Frontal cortex (tissue), 4 donors: Measurements from ENCODE around the gene COL8A1. TPM values are rescaled to one million over a fixed set of nuclear protein-coding genes. Genes with fewer than 3 reads are reported as not detected.
"Not testable (repeated sequence)": the region's sequence is repeated elsewhere in the genome, so short reads cannot be mapped to it uniquely, and the experiment has no call there.

Experiments
- DNase-seq, 2 donors: peaks; one replicate each; pipeline ENCODE4 v3.0.0; 2012; ENCODE audit warnings: low spot score in 2 of 2
- FAIRE-seq: peaks from 2 replicates; lab custom pipeline; 2012; peaks lifted over from hg19 to GRCh38; lab: Jason Lieb, UNC
- total RNA-seq: library from RNA; depleted of rRNA; stranded (reverse); fragments of >200 nt; gene quantifications from one replicate; pipeline ENCODE4 v1.2.3, GENCODE V29; 2014
- donor health status: control.
- donor health status: control.
- donor health status: control.

COL8A1 gene
- 1.6 TPM for total RNA-seq

DNA sequence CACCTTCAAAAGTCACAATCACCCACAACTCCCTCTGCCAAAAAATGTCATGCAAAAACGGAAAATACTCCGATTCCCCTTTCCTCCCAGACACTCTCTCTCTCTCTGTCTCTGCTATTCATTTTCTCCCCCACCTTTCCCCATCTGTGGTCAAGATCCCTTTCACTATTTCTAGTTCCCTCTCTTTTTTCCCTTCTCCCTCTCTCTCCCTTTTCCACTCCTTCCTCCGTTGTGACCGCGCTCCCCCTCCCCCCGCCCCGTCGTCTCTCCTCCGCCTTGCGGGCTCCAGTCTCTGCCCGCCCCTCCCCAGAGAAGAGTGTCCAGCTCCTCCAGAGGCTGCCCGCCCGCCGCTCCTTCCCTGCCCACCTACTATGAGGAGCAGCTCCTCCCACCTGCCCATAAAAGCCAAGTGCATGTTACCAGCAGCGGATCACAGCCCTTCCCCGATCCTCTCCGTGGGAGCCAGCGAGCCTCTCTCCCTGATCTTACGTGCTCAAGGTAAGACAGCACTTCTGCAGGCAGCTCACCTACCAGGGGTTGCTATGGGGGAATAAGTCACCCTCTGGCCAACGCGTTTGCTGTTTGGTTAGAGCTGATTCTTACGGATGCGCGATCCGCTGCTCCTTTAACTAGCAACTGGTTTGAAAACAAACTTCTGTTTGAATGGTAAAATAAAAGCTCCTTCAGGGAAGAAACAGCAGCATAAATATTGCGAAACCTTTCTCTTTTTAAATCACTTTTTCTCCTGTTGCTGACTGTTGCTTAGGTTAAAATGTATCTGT is at the start of gene COL8A1:
Gene COL8A1, plus strand, starts transcription at position 428 of the 782 bp plus-strand sequence. CDS start 152,089 bp downstream, outside the sequence.
- no peak for DNase-seq
- no peak for FAIRE-seq

DNA sequence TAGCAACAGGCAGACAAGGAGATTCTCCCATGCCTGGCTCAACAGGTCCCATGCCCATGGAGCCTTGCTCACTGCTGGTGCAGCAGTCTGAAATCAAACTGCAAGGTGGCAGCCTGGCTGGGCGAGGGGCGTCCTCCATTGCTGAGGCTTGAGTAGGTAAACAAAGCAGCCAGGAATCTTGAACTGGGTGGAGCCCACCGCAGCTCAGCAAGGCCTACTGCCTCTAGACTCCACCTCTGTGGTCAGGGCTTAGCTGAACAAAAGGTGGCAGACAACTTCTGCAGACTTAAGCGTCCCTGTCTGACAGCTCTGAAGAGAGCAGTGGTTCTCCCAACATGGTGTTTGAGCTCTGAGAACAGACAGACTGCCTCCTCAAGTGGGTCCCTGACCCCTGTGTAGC is 49.2 kb upstream of the COL8A1 start:
- DNase-seq, FAIRE-seq: not testable (repeated sequence)

DNA sequence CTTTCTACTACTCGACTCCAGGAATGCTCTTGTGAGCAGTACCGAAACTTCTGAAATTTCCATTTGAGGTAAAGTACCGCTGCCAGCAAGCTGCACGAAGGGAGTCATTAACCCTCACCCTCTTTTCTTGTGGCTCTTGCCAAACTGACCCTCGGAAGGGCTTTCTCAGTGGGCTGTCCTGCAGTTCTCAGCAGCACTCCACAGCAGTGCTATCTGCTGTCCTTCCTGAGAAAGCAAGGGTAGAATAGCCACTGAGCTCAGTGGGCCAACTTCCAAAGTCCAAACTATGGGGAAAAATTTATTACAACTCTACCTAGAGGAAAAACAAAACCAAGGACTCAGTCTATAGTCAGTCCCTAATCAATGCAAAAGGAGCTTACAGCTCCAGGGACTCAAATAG is 38.5 kb upstream of the COL8A1 start:
- no peak for DNase-seq

DNA sequence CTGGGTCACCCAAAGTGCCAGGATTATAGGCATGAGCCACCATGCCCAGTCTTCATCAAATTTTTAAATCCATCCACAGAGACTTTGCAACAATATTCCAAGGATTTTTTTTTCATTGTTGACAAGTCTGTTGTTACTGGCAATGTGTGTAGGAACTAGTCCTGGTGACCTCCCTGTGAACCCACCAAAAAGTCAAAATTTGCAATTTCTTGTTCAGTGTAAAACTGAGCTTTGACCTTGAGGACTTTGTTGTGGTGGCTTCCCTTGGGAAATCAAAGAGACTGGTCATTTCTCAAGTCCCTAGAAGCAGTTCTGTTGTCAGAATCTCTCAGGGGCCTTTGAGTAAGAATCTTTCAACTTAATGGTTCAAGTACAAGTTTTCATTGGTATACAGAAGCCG is 36.9 kb upstream of the COL8A1 start:
- FAIRE-seq = no peak
- no peak for DNase-seq

More for the DNA sequence above, 38.5 kb upstream of the COL8A1 start:
- FAIRE-seq = no peak

DNA sequence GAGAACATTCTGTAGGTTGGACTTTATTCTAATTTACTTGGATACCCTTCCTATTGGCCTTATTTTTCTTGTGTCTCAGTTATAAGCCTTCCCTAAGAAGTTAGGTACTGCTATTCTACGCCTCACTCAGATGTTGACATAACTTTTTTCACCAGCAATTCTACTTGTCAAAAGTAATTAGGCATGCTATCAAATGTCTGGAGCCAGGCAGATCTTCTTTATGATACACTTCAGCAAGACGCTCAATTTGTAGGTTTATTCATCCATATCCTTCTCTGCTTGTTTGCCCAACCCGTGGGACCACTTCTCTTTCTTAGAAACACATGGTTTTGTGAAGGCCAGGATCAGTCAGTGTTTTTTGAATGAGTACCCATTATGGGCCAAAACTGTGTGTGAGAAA is 36.2 kb upstream of the COL8A1 start:
- FAIRE-seq (no peak), DNase-seq (no peak)

DNA sequence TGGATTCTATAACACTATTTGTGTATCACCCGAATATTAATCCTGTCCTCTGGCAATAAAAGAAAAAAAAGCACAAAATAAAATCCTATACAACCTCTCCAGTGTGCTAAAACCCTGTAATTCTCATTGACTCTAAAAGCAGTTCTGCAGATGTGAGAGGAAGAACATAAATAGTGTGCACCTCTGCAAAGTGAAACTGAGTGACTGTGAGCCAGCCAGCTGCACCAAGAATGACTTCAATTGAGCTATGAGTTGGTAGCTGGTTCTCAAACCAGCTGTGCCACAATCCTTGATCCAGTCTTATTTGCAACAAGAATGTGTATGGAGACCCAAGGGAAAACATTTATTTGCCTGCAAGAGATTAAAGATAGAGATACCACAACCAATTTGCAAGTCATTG is 31.2 kb upstream of the COL8A1 start:
- DNase-seq (no peak), FAIRE-seq (no peak)

DNA sequence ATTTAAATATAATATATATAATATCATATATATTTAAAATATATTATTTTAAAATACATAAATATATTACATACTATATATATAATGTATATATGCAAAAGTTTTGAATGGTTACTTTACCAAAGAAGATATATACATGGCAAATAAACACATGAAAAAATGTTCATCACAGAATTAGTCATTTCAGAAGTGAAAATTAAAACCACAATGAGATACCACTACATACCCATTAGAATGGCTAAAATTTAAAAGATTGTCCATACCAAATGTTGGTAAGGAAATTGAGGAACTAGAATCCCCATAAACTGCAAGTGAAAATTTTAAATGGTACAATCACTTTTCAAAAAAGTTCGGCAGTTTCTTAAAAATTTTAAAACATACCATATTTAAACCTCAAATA is 23.6 kb upstream of the COL8A1 start:
- FAIRE-seq = peak; percentile 52

DNA sequence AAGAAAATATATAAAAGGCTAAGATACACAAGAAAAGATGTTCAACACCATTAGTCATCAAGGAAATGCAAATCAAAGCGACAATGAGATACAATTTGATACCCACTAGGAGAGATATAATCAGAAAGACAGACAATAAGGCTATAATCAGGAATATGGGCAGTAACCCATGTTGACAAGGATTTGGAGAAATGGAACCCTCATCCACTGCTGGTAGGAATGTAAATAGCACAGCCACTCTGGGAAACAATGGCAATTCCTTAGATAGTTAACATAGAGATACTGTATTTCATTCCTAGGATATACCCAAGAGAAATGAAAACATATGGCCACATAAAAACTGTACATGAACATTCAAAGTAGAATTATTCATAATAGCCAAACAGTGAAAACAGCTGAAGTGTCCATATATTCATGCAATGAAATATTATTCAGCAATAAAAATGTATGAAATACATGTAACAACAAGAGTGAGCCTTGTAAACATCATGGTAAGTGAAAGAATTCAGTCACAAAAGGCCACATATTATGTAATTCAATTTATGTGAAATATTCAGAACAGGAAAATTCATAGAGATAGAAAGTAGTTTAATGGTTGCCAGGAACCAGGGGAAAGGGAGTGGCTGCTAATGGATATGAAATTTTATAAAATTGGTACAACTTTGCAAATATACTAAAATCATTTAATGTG is 18.2 kb upstream of the COL8A1 start:
- FAIRE-seq (no peak), DNase-seq (no peak)

More for the DNA sequence above, 23.6 kb upstream of the COL8A1 start:
- DNase-seq = no peak

DNA sequence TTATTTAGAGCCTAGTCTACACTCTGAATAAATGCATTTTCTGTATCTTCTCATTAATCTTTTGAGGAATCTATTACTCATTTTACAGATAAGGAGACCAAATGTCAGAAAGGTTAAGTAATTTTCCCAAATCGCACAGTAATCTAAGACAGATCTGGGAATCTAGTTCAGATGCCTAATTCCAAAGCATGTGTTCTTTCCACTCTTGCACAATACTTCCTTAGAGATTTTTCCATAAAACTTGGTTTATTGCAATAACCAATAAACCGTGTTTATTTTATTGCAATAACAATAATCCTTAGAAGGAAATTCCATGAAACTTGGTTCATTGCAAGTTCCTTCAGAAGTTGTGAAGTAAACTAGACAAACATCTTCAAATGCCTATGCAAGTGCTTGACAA is 17.4 kb upstream of the COL8A1 start:
- FAIRE-seq = no peak
- DNase-seq = no peak

DNA sequence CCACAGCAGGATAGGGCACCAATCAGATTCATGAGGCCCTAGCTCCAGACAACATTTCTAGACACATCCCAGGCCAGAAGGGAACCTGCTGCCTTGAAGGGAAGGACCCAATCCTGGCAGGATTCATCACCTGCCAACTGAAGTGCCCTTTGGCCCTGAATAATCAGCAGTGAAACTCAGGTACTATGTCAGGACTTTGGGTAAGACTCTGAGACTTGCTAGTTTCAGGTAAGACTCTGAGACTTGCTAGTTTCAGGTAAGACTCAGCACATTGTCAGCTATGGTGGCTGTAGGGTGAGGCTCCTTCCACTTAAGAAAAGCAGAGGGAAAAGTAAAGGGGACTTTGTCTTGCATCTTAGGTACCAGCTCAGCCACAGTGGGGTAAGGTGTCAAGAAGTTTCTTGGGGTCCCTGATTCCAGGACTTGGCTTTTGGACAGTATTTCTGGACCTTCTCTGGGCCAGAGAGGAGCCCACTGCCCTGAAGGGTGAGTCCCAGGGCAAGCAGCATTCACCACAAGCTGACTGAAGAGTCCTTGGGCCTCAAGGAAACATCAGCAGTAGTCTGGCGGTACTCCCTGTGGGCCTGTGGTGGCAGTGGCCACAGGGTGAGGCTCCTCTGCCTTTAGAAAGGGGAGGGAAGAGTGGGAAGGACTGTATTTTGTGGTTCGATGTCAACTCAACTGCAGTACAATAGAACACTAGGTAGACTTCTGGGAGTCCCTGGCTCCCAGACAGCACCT is 13.7 kb upstream of the COL8A1 start:
- DNase-seq = no peak
- FAIRE-seq = no peak

DNA sequence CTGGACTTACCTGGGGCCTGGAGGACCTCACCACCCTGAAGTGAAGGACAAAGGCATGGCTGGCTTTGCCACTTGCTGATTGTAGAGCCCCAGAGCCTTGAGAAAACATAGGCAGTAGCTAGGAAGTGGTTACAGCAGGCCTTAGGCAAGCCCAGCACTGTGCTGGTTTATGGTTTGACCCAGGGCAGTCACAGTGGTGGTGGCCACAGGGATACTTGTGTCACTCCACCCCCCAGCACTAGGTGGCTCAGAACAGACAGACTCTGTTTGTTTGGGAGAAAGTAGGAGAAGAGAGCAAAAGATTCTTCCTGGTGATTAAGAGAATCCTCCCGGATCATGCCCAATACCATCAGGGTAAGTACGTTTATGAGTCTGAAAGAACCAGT is 13.2 kb upstream of the COL8A1 start:
- FAIRE-seq (no peak), DNase-seq (no peak)

DNA sequence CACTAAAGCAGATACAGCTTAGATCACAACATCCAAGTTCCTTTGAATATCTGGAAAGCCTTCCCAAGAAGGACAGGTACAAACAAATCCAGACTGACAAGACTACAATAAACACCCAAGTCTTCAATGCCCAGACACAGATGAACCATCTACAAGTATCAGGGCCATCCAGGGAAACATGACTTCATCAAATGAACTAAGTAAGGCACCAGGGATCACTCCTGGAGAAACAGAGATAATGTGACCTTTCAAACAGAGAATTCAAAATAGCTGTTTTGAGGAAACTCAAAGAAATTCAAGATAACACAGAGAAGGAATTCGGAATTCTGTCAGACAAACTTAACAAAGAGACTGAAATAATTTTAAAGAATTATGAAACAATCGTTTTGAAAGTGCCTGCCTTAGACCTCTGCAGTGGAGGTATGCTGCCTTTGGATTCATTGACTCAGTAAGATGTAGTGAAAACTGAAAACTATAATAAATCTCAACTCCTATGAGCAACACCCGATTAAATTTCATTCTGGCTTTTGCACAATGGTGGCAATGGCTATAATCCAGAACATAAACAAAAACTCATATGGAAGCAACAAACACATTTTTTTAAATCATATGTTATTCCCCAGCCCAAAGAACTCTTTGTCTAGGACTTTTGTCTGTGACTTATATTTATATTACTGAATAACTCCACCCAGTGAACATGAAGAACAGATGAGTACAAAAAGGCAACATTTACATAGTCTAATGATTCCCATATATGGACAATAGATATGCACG is 12.6 kb upstream of the COL8A1 start:
- DNase-seq (no peak), FAIRE-seq (no peak)

DNA sequence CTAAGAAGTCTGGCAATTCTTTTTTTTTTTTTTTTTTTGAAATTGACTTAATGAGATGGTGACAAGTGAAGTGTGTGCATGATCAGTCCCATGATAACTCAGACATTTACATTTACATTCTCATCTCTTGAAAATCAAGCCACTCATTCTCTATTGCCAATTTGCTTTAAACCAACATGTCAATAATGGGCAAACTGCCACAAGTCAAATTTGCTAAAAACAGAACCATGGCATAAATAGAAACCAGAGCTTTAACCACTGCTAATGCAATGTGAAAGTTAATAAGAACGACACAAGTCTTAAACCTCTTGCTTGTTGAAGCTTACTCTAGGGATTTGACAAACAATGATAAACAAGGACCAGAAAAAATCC is 12.0 kb upstream of the COL8A1 start:
- DNase-seq = no peak
- FAIRE-seq = no peak

DNA sequence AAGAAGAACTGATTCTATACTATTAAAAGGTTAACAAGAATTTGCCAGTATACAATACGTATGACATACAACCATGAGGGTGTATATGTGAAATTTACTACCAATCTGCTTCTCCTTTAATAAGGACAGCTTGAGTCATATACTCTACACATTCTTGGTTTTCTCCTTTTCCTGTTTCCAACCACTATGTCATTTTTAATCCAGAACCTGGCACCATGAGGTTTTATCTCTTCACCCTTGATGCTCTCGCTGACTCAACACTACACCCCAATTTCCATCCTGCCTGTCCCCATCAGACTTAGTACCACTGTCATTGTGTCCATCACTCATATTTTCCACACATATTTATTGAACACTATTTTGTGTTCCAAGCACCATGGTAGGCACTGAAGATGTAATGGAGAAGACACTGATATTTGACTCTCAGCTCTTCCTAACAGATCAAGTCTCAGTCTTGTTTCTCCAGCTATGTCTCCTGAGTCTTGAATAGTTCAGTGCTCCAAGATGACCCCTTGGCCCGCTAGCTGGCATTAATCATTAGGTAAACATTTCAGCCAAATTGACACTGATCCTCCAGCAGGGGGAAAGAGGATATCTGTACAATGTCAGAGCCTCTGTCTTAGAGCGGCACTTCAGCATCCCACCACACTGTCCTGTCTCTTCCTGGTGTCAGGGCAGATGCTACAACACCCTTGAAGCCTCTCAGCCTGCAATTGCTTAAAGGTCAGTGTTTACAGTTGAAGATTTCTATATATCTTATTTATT is 11.2 kb upstream of the COL8A1 start:
- DNase-seq (no peak), FAIRE-seq (no peak)

DNA sequence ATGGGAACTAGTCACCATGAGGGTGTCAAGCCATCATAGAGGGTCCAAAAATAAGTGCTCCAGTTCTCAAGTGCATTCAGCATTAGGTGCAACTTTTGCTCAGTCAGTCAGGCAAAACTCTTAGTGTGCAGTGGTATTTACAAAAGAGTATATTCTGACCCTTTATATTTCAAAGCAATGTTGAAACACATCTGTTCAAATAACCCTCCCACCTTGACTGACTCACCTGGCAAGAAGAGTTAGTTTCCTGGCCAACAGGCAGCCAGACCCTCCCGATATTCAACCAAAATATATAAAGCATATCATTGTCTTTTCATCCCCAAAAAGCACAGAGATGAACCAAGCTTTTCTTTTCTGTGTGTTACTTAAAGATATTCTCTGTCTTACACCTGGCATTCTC is 7.6 kb upstream of the COL8A1 start:
- no peak for FAIRE-seq
- no peak for DNase-seq

DNA sequence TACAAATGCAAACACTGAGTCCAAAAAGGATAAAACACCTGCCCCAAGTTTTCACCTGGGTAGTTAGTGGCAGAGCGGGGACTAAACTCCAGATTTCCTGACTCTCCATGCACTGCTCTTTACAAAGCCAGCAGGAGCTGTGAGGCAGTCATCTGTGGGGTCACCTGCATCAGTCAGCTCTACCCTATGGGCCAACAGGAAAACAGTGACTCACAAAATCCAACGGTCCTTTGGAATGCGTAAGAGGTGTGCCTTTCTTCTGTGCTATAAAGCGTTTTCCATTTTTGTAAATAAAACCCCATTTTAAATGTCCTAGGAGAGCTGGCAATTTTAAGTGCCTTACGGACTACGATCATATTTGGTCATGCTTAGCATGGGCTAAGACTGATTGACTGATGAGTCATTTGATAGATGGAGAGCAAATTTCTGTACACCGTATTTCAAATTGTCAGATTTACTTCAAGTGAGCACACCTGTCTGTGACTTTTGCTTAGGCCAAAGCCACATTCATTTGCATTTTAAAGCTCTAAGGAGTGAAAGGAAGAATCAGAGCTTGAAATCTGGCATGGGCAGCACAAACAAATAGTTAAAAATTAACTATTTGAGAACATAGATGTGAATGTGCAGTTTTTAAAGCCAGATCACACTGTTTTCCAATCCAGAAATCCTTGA is 4.4 kb upstream of the COL8A1 start:
- FAIRE-seq = no peak
- no peak for DNase-seq

DNA sequence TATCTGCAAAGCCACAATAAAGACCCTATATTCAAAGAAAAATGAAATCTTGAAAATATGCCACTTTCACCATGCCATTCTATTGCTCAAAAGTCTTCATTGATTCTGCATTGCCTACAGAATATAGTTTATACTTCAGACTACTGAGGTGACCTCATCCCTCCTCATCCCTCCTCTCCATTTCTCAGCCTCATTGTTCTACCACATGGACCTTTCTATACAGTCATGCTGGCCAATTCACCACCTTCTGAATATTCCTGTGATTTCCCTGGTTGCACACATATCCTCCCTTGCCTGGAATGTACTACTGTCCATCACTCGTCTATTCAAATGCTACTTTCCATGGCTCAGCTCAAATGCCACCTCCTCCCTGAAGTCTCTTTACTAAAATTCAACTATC is 3.5 kb upstream of the COL8A1 start:
- DNase-seq (no peak), FAIRE-seq (no peak)

DNA sequence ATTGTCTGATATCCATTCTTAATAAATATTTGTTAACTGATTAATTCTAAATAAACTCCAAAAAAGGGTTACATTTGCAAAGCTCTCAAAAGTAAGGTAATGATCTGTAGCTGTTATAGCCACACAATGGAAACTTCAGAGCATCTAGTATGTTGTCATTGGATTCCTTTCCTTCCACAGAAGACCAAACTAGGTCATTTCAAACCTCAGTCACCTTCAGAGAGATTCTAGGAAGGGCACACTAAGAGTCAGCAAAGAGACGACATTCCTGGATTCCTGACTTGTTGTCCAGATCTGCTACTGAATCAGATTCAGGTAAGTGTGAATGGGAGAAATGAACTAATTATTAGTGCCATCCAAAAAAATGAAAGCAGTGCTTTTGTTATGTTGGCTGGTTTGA is 3.0 kb upstream of the COL8A1 start:
- DNase-seq (no peak), FAIRE-seq (no peak)

DNA sequence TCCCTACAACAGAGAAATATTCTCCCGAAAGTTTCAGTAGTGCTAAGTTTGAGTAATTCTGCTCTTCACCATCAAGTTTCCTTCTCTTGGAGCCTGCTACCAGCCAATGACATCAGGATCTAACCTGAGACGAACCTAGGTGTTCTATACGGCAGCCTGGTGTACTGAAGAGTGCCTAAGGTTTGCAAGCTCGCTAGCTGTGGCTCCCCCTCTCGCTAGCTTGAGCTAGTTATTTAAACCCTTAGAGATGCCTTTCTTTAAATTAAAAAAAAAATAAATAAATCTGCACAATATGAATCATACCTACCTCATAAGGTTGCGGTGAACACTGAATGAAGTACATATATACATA is 1.4 kb upstream of the COL8A1 start:
- no peak for DNase-seq
- no peak for FAIRE-seq
